Sciatic nerve (tissue), 2 donors: ENCODE measurements around the gene MAML3. TPM values are rescaled to one million over a fixed set of nuclear protein-coding genes. Genes with fewer than 3 reads are reported as not detected.

Experiments
- ATAC-seq: fragments of 200-7000 bp; cut with Tn5 transposase; one replicate; pipeline ENCODE4 v1.9.1; 2020; ENCODE audit warnings: mild to moderate bottlenecking, moderate library complexity
- DNase-seq: peaks from one replicate; pipeline ENCODE4 v3.0.0-alpha.2; 2020; ENCODE audit warnings: low spot score
- intact Hi-C: fragments of 100-400 bp; cut with DNase I; formaldehyde crosslinking; loops from one replicate; pipeline ENCODE4 v1.14.2; 2022
- total RNA-seq: library from RNA; stranded (reverse); fragmentation: NEBNext Ultra II Directional; extraction: Animal tissue kit (Norgen Biotek cat#: 25700); gene quantifications from one replicate; pipeline ENCODE4 v1.2.1, GENCODE V29; 2021
- donor health status: DM: no; HTN: no; CAD: no.
- donor health status: DM: no; HTN: no; CAD: no.

MAML3 gene
- total RNA-seq, 1 donor from 2014 or later: 11.0 TPM

DNA sequence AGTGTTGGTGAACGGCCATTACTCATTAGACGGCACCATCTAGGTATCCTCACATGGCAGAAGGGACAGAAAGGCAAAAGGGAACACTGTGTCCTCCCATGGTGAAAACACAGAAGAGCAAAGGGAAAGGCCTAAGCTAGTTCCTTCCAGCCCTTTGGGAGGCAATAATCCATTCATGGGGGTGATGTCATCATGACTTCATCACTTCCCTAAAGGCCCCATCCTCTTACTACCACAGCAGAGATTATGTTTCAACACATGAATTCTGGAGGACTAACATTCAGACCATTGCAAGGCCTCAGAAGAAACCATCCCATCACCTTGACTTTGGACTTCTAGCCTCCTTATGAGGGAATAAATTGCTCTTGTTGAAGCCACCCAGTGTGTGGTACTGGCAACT is 250.1 kb downstream of the MAML3 start:
- intact Hi-C loops: no loop called here
- ATAC-seq (no peak), DNase-seq (no peak)

DNA sequence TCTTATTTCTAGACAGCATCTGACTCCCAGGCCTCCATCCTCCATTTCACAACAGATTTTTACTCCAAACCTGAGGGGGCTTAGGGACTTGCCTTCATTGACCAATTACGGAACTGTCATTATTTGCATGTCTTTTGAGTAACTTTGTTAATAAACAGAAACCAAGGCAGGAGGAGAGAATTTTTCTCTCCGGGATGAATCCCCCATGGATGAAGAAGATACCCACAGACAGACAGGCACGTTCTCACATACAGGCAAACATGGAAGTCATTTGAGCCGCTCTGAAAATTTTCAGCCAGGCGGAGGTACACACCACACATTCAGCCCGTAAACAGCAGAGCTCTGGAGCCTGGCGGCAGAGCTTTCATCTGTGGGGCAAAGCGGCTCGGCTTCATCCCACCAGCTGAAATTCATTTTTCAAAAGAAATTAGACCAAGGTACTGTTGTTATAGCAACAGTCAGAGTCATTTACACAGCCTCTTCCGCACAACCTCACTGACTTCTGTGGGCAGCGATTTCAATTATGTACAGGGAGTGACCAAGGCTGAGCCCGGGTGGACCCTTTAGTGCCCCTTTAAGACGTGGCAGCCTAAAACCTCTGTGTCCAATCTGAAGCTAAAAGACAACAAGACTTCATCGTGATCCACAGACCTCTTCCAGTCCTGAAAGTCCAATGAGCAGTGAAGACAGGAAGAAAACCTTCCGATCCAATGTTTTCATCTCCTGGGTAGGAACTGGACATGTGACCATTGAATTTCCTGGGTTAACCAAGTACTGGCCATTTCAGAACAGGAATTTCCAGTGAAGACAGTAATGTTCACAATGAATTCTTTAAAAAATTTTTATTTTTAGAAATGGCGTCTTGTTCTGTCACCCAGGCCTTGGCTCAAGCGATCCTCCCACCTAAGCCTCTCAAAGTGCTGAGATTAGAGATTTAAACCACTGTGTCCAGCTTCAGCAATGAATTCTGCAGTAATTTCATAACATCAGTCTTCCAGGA is 251.4 kb downstream of the MAML3 start:
- intact Hi-C loops: no loop called here
- DNase-seq (no peak), ATAC-seq (peak; percentile 82)

DNA sequence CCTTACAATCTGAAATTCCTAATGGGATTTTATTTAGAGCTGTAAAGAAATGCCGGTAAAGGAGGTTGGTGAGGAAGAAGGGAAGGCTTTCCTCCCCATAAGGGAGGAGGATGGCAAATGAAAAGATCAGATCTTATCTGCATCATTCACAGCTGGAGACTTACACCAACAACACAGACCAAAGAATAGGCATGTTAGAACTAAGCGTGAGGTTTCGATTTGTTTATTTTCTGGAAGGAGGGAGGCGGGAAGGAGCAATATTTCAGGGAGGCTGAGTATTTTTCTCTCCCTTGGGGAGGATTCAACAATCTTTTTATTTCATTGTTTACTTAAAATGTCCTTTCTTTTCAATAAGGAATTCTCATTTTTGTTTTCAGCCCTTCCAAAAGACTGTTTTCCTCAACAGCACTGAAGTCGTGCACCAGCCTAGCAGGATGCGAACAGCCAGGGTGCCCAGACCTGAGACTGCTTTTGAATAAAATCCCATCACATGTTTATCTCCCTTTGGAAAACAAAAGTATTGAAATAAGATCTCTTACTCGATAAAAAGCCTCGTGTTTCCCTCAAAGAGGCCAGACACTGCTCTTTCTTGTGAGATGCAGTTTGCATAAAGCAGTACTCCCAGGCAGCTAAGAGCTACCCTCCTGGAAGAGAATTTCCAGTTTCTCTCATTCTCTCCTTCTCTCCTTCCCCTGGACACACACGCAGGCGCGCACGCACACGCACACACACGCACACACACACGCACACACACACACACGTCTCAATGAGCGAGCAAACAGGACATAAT is 252.3 kb downstream of the MAML3 start:
- ATAC-seq: peak; percentile 89
- DNase-seq: no peak
- intact Hi-C loops: no loop called here

DNA sequence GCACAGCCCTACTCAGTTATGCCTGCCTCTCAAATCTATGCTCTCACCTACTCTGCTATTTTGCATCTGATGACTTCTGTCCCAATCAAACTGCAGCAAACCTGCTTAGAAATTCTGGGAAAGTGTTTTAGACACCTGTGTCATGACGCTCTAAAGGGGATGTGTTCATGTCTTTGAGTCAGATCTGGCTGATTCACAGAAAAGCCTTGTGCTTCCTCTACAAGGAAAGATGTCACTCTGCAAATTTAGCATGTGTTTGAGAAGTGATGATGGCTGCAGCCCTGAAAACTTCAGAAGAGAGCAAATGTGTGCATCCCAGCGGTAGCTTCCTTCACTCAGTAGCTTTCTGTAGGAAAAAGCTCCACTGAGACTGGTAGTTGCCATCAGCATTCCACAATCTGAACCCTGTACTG is 253.0 kb downstream of the MAML3 start:
- ATAC-seq (no peak), DNase-seq (no peak)
- intact Hi-C loops: no loop called here

DNA sequence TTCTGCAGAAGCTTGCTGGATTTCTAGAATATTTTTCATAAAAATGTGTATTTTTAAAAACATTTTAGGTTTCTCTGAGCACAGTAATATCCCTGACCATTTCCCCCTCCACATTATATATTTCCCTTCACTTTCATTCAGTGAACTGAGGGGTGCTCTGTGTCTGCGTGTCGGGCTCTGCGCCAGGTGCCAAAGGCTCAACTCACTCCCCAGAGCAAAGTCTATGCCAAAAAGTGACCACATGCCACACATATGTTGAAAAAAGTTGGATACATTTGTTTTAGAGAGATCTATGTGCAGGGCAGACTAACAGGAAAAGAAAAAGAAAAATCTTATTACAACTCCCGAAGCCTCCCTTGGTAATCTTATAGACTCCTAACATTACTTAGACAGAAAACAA is 254.6 kb downstream of the MAML3 start:
- intact Hi-C loops: no loop called here
- DNase-seq: no peak
- no peak for ATAC-seq

DNA sequence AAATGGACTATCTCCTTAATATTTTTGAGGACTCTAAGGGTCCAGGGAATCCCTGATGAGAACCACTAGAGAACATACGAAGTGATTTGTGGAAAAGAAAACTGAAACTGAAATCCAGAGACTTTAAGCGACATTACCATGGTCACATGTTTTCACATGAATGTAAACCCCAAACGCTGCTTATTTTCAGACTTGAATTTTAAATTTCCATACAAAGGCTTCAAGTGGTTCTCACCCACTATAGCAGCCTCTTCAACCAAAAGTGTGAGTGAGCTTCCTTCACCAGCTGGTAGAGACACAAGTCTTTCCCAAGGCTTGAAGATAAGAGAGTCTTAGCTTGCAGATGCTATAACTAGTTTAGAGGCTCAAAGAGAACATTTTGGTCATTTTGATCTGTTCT is 255.7 kb downstream of the MAML3 start:
- DNase-seq: no peak

DNA sequence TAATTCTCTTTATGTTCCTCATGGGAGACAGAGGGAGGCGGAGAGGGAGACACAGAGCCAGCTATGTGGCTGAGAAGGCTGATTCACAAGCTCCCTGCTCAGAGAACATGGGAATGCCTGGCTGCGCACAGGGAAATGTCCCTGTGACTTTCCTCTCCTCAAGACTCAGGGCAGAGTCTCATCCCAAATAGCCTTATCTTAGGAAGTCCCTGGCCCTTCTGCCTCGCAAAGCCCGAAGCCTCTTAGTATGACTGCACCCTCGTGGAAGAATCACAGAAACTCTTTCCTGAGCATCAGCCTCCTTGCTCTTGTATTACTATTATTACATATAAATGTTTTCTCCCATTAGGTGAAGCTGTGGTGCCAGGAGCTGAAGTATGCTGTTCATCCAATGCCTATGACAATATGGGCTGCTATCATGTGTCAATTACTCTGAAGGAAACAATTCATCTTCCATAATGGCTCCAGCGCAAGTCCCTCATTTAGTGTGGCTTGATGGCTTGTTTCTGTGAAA is 257.8 kb downstream of the MAML3 start:
- DNase-seq (no peak), ATAC-seq (no peak)
- intact Hi-C loops: no loop called here

More for the DNA sequence above, 255.7 kb downstream of the MAML3 start:
- intact Hi-C loops: no loop called here
- no peak for ATAC-seq

DNA sequence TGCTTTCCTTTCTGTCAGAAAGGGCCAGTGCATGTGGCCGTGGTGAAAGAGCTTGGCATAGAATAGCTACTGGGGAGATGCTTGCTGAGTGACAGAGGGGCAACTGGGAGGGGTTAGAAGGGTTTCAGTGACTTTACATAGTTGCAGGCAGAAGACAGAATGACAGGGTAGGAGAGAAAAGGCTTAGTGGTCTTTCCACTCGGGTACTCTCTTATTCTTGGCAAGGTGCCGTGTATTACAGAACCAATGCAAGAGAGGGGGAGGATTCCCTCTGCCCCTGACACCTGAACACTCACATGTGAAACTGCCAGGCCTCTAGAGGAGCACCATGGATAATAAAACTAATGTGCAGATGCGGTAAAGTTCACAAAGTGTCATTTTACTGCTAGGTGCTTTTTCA is 260.2 kb downstream of the MAML3 start:
- DNase-seq: no peak
- intact Hi-C loops: no loop called here
- ATAC-seq: no peak

DNA sequence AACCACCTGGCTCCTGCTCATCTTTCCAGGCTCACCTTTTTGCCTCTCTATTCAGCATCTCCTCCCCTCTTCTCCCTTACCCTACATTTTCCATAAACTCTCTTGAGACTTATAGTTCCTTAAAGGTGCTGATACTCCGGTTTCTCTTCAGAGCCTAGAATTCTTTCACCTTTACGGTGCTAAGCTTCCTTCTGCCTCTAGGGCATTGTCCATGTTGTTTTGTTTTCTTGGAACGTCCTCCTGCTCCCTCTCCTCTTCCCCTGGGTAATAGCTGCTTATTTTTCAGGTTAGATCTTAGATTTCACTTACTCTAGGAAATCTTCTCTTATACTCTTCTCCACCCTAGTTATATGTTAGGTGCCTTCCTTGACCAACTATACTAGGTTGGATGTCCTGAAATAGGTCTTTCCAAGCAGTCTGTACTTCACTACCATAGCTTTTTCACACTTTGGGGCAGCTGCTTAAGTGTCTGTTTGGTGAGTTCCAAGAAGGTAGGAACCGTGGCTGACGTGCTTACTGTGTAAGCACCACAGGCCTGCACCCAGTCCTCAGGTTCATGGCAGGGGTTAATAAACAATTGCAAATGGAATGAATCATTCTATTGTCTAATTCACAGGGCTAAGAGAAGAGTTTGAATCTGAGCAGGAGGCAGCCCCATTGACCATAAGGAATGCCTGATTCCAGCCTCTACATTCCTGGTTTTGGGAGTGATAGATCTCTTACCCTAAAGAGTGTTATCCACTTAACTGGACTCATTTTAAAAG is 260.8 kb downstream of the MAML3 start:
- intact Hi-C loops: no loop called here
- ATAC-seq (no peak), DNase-seq (no peak)

DNA sequence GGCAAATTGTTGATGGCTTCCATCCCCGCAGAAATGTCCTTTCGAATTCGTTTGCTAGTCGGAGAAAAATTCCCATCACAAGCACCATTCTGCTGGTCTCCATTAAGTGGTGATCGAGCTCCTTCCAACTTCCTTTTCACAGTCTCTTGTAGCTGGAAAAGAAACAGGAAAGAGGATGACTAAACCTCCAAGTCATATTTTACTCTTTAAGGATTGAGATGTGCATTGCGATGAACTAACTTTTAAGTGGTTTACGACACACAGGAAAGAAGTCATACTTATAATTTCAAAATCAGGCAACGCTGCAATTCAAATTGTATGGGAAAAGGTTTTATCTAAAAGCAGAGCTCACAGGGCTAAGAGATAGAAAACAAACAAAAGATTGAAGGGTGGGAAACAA is 263.2 kb downstream of the MAML3 start:
- ATAC-seq (no peak), DNase-seq (no peak)
- intact Hi-C loops: no loop called here

DNA sequence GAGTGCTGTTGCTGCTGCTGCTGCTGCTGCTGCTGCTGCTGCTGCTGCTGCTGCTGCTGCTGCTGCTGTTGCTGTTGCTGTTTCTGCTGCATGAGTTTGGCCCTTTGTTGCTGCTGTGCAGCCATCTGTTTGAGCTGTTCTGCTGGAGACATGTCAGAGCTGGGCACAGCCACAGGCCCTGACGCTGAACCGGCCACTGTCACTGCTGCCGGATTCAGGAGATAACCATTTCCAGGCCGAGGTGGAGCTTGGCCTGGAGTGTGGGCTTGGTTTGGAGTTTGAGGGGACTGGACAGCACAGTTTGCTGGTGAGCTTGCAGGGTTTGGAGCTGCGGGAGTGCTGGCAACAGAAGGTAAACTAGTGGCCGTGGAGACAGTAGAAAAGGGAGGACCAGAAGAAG is 264.1 kb downstream of the MAML3 start:
- DNase-seq (no peak), ATAC-seq (no peak)
- intact Hi-C loops: no loop called here

DNA sequence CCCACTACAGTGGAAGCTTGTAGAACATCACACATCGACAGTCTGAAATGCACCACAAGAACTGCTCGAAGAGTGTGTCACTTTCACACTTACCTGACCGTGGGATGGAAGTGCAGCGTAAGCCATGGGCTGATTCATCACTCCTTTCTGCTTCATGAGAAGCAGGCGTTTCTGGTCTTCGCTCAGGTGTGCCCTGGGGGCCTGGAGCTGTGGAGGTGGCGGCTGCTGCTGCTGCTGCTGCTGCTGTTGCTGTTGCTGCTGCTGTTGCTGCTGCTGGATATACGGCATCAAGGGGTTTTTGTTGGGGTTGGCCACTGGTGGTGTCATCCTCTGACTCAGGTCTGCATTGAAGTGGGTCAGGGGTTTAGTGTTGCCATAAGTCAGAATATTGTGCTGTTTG is 264.7 kb downstream of the MAML3 start:
- intact Hi-C loops: no loop called here
- DNase-seq (no peak), ATAC-seq (no peak)

DNA sequence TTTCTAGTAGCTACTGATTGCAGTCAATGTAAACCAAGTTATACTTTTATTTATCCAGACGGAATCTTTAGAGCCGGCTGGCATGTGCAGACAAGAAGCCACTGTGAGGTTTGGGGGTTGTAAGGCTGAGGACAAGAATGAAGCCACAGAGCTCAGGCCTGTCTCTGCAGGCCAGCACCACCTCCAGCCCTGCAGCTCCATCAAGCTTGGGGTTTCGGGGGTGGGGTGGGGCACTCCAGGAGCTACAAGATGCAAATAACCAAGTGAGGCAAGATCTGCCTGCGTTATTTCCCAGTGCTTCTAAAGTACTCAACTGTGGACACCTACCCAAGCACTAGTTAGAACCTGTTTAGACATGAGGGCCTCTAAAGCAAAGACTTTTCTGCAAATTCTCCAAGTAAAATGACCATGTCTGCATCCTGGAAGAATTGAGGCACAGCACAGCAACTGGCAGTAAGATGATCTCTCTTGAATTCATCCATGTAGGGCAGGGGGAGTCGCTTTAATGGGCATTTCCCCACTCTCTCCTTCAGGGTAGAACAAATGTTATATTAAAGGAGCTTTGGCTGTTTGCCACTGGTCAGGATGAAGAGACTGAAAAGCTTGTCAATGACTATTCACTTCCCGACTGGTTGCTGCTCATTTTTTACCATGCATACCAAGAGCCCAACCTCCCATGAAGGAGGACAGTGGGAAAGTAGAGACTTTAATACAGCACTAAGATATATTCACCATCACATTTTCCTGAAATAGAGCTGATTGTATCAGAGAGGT is 265.8 kb downstream of the MAML3 start:
- intact Hi-C loops: no loop called here
- no peak for ATAC-seq
- no peak for DNase-seq

DNA sequence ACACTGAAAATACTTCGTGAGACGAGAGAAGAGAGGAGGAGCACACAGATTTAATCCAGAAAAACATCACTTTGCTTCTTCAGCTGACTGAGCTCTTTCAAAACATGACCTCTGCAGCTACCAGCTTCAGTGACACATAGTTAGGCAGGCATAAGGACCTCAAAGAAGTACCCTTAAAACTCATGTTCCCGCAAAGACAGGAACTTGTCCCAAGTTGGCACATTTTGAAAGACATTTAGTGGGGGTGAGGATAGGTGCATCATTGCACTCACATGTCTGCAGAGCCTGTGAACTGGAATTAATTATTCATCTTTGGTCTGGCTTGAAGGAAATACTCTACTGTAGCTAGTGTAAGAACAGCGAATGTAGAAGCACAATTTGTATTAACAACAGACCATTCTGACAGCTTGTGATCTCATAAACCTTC is 266.6 kb downstream of the MAML3 start:
- DNase-seq: no peak
- ATAC-seq: peak; percentile 74
- intact Hi-C loops: no loop called here

DNA sequence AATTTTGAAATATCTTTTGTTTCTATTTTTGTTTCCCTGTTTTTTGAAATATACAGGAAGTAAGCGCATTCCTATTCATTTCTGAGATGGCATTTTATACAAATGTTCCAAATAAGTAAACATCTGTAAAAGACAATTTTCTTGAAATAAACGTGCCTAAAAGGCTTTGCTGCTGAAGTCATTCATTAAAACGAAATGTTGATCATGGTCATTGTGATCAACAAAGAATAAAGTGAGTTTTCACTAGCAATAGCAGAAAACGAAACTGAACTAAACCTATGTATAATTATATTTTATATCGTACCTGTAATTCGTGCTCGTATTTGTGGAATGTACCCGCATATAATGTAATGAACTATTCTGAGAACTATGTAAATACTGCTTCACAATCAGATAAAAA is 267.2 kb downstream of the MAML3 start:
- ATAC-seq (no peak), DNase-seq (no peak)
- intact Hi-C loops: no loop called here

DNA sequence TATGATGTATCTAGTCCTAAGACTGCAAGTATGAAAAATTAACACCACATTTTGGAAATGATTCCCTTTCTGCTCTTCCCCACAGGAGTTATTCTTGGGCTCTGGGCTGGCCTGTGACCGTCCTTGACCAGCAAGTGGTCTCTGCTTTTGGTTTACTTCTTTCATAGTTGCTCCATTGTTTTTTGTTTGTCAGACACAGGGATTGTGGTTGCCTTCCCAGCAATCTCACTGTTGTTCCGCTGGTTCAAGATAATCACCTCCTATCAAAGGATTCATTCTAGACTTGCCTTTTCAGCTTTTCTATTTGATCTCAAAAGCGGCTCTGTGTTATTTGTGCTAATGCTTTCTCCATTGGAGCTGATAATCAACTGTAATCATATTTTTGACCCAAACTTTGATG is 269.5 kb downstream of the MAML3 start:
- intact Hi-C loops: no loop called here
- ATAC-seq (no peak), DNase-seq (no peak)

DNA sequence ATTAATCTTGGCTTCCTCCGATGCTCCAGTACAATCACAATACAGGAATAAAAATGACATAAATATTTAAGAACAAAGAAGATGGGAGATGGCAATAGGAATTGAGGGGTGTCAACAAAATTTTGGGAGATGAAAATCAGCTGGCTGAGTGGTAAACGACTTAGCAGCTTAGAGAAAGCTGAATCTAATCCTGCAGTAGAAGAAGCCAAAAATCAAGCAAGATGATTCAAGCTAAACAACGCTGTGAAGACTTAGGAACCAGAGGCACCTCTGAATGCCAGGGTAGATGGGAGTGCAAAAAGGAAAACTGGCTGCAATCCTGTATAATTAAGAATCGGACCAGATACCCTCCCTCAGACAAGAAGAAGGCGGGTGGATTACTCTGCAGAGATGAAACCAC is 273.1 kb downstream of the MAML3 start:
- intact Hi-C loops: no loop called here
- ATAC-seq: no peak
- DNase-seq: no peak

DNA sequence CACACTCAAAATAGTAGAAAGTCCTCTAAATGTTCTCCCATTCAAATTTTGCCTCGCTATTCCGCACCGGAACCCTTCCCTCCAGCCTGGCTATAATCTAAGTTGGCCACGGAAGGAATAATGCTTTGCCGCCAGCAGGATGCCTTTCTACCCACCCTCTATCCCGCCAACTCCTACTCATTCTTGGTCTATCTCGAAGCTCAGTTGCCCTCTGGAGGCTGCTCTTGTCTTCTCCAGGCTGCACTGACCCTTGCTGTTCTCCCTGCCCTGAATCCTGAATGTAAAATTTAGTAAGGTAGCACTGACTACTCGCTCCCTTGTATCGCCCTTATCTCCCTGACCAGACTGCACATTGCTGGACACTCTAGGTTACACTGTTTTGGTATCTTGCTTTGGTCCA is 275.9 kb downstream of the MAML3 start:
- ATAC-seq (no peak), DNase-seq (no peak)
- intact Hi-C loops: no loop called here
